GM21576 (cell line): ENCODE measurements around the gene TIMM17A.
"Not testable (repeated sequence)": the region's sequence is repeated elsewhere in the genome, so short reads cannot be mapped to it uniquely, and the experiment has no call there.

Experiments
- ATAC-seq: cut with Tn5 transposase; IDR thresholded peaks from one replicate; pipeline ENCODE4 v1.9.1; 2021; ENCODE audit warnings: mild to moderate bottlenecking, moderate library complexity; ENCODE audit not compliant: unreplicated experiment

The TIMM17A gene

GRCh38 chr1:201939574-201939973 lies 15.7 kb upstream of the TIMM17A start:
- ATAC-seq = no peak

GRCh38 chr1:201940316-201940715 lies 15.0 kb upstream of the TIMM17A start:
- ATAC-seq = not testable (repeated sequence)

GRCh38 chr1:201941420-201942128 lies 13.7 kb upstream of the TIMM17A start:
- no peak for ATAC-seq

GRCh38 chr1:201942129-201942495 lies 13.2 kb upstream of the TIMM17A start:
- ATAC-seq = no peak

- no peak for ATAC-seq
These were observed 11.3 kb upstream of the TIMM17A start for GRCh38 chr1:201944002-201944401.

- no peak for ATAC-seq
These were observed 10.7 kb upstream of the TIMM17A start for GRCh38 chr1:201944639-201945038.

GRCh38 chr1:201945157-201945556 lies 10.1 kb upstream of the TIMM17A start:
- ATAC-seq = no peak

GRCh38 chr1:201945863-201946223 lies 9.5 kb upstream of the TIMM17A start:
- no peak for ATAC-seq

GRCh38 chr1:201946224-201946908 lies 8.9 kb upstream of the TIMM17A start, which contains the start of gene LMOD1:
Gene LMOD1 (minus strand): TSS chr1:201946548. CDS start chr1:201946340, 208 bp downstream.
- no peak for ATAC-seq

GRCh38 chr1:201947697-201948008 lies 7.7 kb upstream of the TIMM17A start:
- ATAC-seq = no peak

- ATAC-seq = no peak
These were observed 5.8 kb upstream of the TIMM17A start for GRCh38 chr1:201949491-201949890.

- no peak for ATAC-seq
These were observed 867 bp upstream of the TIMM17A start for GRCh38 chr1:201954263-201955008.

GRCh38 chr1:201955729-201956143 lies 433 bp downstream of the TIMM17A start:
- no peak for ATAC-seq

- no peak for ATAC-seq
These were observed 3.0 kb downstream of the TIMM17A start for GRCh38 chr1:201958348-201958747.

GRCh38 chr1:201962382-201962781 lies 7.1 kb downstream of the TIMM17A start:
- not testable (repeated sequence) for ATAC-seq

GRCh38 chr1:201964261-201964660 lies 9.0 kb downstream of the TIMM17A start:
- ATAC-seq = no peak

GRCh38 chr1:201966171-201966570 lies 10.9 kb downstream of the TIMM17A start:
- ATAC-seq = no peak

- no peak for ATAC-seq
These were observed 13.1 kb downstream of the TIMM17A start for GRCh38 chr1:201968202-201968925.

- ATAC-seq = no peak
These were observed 15.2 kb downstream of the TIMM17A start for GRCh38 chr1:201970334-201971159.

GRCh38 chr1:201982082-201982622 lies 26.8 kb downstream of the TIMM17A start:
- ATAC-seq = no peak
